IMR-90 (cell line): Measurements from ENCODE around the gene LFNG. TPM values are rescaled to one million over a fixed set of nuclear protein-coding genes. Genes with fewer than 3 reads are reported as not detected.

Experiments
- ATAC-seq: fragments of 200-7000 bp; cut with Tn5 transposase; 2 replicates; pipeline ENCODE4 v1.9.1; 2020; ENCODE audit warnings: low read depth, mild to moderate bottlenecking, moderate library complexity
- BruUV-seq: library from RNA; stranded (reverse); fragments of 400-500 nt; replicated peaks from 2 replicates; lab custom pipeline; 2021; lab: Mats Ljungman, UMichigan
- CTCF ChIA-PET: fragments of 300-600 bp; formaldehyde crosslinking; extraction: SDS; loops from one replicate; lab custom pipeline; 2021; ENCODE audit warnings: antibody characterized with exemption; lab: Yijun Ruan, JAX
- POLR2A ChIA-PET: fragments of 300-600 bp; sonication (Branson Sonifier 250); formaldehyde crosslinking; loops from one replicate; lab custom pipeline; 2022; ENCODE audit warnings: antibody characterized with exemption; ENCODE audit not compliant: unreplicated experiment; lab: Charles Lee
- DNase-seq: peaks from one replicate; pipeline ENCODE4 v3.0.0; 2013
- H2AFZ ChIP-seq: replicated peaks from 2 replicates; pipeline ENCODE3; 2013; ENCODE audit warnings: low read length, mild to moderate bottlenecking; ENCODE audit not compliant: poor library complexity
- H2AK5ac ChIP-seq: 2 replicates; pipeline ENCODE4 v1.6.1; 2013; ENCODE audit warnings: low read depth, low read length, inconsistent platforms
- H2AK9ac ChIP-seq: replicated peaks from 2 replicates; pipeline ENCODE3; 2013; ENCODE audit warnings: mild to moderate bottlenecking, low read depth, low read length, moderate library complexity; ENCODE audit not compliant: poor library complexity
- H2BK120ac ChIP-seq: 2 replicates; pipeline ENCODE4 v1.6.1; 2013; ENCODE audit warnings: low read depth, low read length, inconsistent platforms
- H2BK15ac ChIP-seq: 3 replicates; pipeline ENCODE4 v1.6.1; 2013; ENCODE audit warnings: low read depth, low read length, inconsistent platforms
- H2BK20ac ChIP-seq: 2 replicates; pipeline ENCODE4 v1.6.1; 2013; ENCODE audit warnings: low read depth, mild to moderate bottlenecking, inconsistent platforms, low read length, moderate library complexity
- H2BK5ac ChIP-seq: 2 replicates; pipeline ENCODE4 v1.6.1; 2013; ENCODE audit warnings: mild to moderate bottlenecking, low read depth, low read length, inconsistent platforms; ENCODE audit not compliant: poor library complexity, severe bottlenecking
- H3K14ac ChIP-seq: replicated peaks from 2 replicates; pipeline ENCODE4 v1.6.1; 2013; ENCODE audit warnings: low read depth, low read length, inconsistent platforms
- H3K18ac ChIP-seq: 2 replicates; pipeline ENCODE4 v1.6.1; 2013; ENCODE audit warnings: low read depth, low read length, control low read depth
- H3K23ac ChIP-seq: 2 replicates; pipeline ENCODE4 v1.6.1; 2013; ENCODE audit warnings: low read depth, low read length, inconsistent platforms
- H3K27ac ChIP-seq: 2 replicates; pipeline ENCODE4 v1.5.1; 2013; ENCODE audit warnings: mild to moderate bottlenecking, control low read depth, low read length; ENCODE audit not compliant: insufficient read depth
- H3K27me3 ChIP-seq: 2 replicates; pipeline ENCODE4 v1.6.1; 2013; ENCODE audit warnings: low read length; ENCODE audit not compliant: control insufficient read depth, insufficient read depth
- H3K36me3 ChIP-seq: 2 replicates; pipeline ENCODE4 v1.6.1; 2013; ENCODE audit warnings: low read length, mixed read lengths; ENCODE audit not compliant: control insufficient read depth, insufficient read depth
- H3K4ac ChIP-seq: 2 replicates; pipeline ENCODE4 v1.6.1; 2013; ENCODE audit warnings: low read depth, low read length, inconsistent platforms
- H3K4me1 ChIP-seq: 2 replicates; pipeline ENCODE4 v1.6.1; 2013; ENCODE audit warnings: low read length, mixed read lengths; ENCODE audit not compliant: control insufficient read depth, insufficient read depth
- H3K4me2 ChIP-seq: 2 replicates; pipeline ENCODE4 v1.6.1; 2013; ENCODE audit warnings: low read depth, mild to moderate bottlenecking, control low read depth, low read length, moderate library complexity
- H3K4me3 ChIP-seq: 2 replicates; pipeline ENCODE4 v1.5.1; 2013; ENCODE audit warnings: low read depth, mild to moderate bottlenecking, control low read depth, low read length, moderate library complexity; ENCODE audit not compliant: insufficient read depth
- H3K56ac ChIP-seq: 2 replicates; pipeline ENCODE4 v1.6.1; 2013; ENCODE audit warnings: low read length, inconsistent platforms; ENCODE audit not compliant: insufficient read depth; ENCODE audit errors: extremely low read depth
- H3K79me1 ChIP-seq, 2 experiments: 2 replicates each; pipeline ENCODE4 v1.6.1; 2013; ENCODE audit warnings: low read length in 2 of 2, inconsistent platforms in 1 of 2, low read depth in 1 of 2
- H3K9ac ChIP-seq: 2 replicates; pipeline ENCODE4 v1.6.1; 2013; ENCODE audit warnings: low read depth, low read length, control low read depth
- H3K9me1 ChIP-seq: 2 replicates; pipeline ENCODE4 v1.6.1; 2013; ENCODE audit warnings: low read length, inconsistent platforms; ENCODE audit not compliant: insufficient read depth
- H3K9me3 ChIP-seq: 2 replicates; pipeline ENCODE4 v1.6.1; 2013; ENCODE audit warnings: low read length; ENCODE audit not compliant: control insufficient read depth, insufficient read depth
- H4K20me1 ChIP-seq: 2 replicates; pipeline ENCODE4 v1.6.1; 2013; ENCODE audit warnings: low read length, inconsistent platforms; ENCODE audit not compliant: insufficient read depth
- H4K5ac ChIP-seq: 2 replicates; pipeline ENCODE4 v1.6.1; 2013; ENCODE audit warnings: mild to moderate bottlenecking, low read depth, low read length, control low read depth
- H4K8ac ChIP-seq, 2 experiments: 2 replicates each; pipeline ENCODE4 v1.6.1; 2013; ENCODE audit warnings: low read depth in 2 of 2, low read length in 2 of 2, control low read depth in 1 of 2, inconsistent platforms in 1 of 2
- H4K91ac ChIP-seq: 2 replicates; pipeline ENCODE4 v1.6.1; 2013; ENCODE audit warnings: low read depth, low read length, inconsistent platforms; ENCODE audit not compliant: insufficient read depth
- CEBPB ChIP-seq: IDR thresholded peaks from 2 replicates; pipeline ENCODE4 v1.6.1; 2012; ENCODE audit warnings: low read depth, low read length, improper control_type of control experiment
- CHD1 ChIP-seq: IDR thresholded peaks from 2 replicates; pipeline ENCODE4 v1.6.1; 2012; ENCODE audit warnings: low read depth, low read length, improper control_type of control experiment
- SMC3 ChIP-seq: fragments of 150-350 bp; IDR thresholded peaks from 2 replicates; pipeline ENCODE4 v1.6.1; 2016; ENCODE audit warnings: low read depth, mild to moderate bottlenecking, antibody characterized with exemption, low read length, moderate library complexity
- WGBS, 2 experiments: methylation state at CpG; one replicate each; pipeline versions ENCODE4 v1.1.5 to v1.1.7; 2013; ENCODE audit warnings: missing lambda C conversion rate in 2 of 2; ENCODE audit not compliant: insufficient read length in 1 of 2; ENCODE audit errors: extremely low coverage in 2 of 2; 5-methylcytosine and 5-hydroxymethylcytosine counted together
- dilution Hi-C: fragments of 300-500 bp; cut with HindIII; formaldehyde crosslinking; loops from one replicate; pipeline ENCODE4 v1.14.3; 2018; ENCODE audit warnings: low sequenced_read_pairs; ENCODE audit not compliant: unreplicated experiment
- in situ Hi-C: fragments of 300-500 bp; cut with MboI; formaldehyde crosslinking; loops from 3 replicates; pipeline ENCODE4 v1.14.3; 2019; ENCODE audit warnings: low sequenced_read_pairs, inconsistent platforms, mixed read lengths
- intact Hi-C: fragments of 100-400 bp; cut with micrococcal nuclease; formaldehyde crosslinking; loops from 2 replicates; pipeline ENCODE4 v1.10.0; 2022
- polyA plus RNA-seq, 3 experiments: library from polyadenylated mRNA; depleted of rRNA; stranded (reverse); fragments of >200 nt; gene quantifications; 2 replicates each; pipeline ENCODE4 v1.2.3, GENCODE V29; 2012; ENCODE audit warnings: low replicate concordance in 1 of 3
- total RNA-seq: library from RNA; depleted of rRNA; stranded (reverse); fragments of >200 nt; gene quantifications from 2 replicates; pipeline ENCODE4 v1.2.3, GENCODE V29; 2012
- TF ChIP-seq, protein P1 (sequence below): conservative IDR thresholded peaks from 2 replicates; pipeline ENCODE4 v1.5.1; 2012; ENCODE audit warnings: mild to moderate bottlenecking, low read depth, low read length, improper control_type of control experiment

The LFNG gene
- total and polyA plus RNA-seq, 2 of the 4 experiments (the other 2 are of a cell fraction) = 1.8 to 5.1 TPM

DNA sequence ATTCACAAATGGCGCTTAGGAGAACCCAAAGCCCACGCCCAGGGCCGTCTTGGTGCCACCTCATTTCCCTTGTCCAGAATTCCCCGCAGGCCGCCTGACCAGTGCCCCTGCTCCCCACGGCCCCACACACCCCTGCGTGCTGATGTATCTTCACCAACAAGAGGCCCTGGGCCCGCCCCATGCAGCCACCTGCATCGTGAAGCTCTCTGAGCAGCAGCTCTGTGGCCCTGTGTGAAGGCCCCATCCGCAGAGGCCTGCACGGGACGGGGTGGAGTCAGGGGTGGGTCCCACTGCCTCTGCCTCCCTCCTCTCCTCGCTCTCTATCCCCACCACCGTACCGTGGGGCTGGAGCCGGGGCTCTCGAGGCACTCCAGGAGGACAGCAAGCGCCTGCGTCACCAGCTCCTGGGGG is 21.1 kb downstream of the LFNG start:
- intact Hi-C loops = no loop called here
- no peaks in the 10 kb centered on the region for H3K4me1 ChIP-seq
- POLR2A ChIA-PET = no interaction called here

More for the DNA sequence above, 21.1 kb downstream of the LFNG start:
- no peak overlapping the region for H2BK120ac ChIP-seq
- in situ Hi-C loops = no loop called here
- H3K27ac ChIP-seq = no peak overlapping the region
- no peak overlapping the region for H2BK20ac ChIP-seq
- H3K4ac ChIP-seq = no peak overlapping the region
- no TSS peak for BruUV-seq
- H4K8ac ChIP-seq = no peak overlapping the region
- no peak overlapping the region for H3K56ac ChIP-seq
- no peak overlapping the region for H2BK15ac ChIP-seq
- no peak overlapping the region for H2AK9ac ChIP-seq
- H4K5ac ChIP-seq = no peak overlapping the region
- no peak overlapping the region for H3K23ac ChIP-seq
- DNase-seq (no peak), ATAC-seq (no peak)
- H4K91ac ChIP-seq = no peak overlapping the region
- H3K9me3 ChIP-seq = no peaks in the 10 kb centered on the region
- no peak overlapping the region for H3K18ac ChIP-seq
- H3K27me3 ChIP-seq = no peaks in the 10 kb centered on the region
- H3K9me1 ChIP-seq = no peaks in the 10 kb centered on the region
- H2AFZ ChIP-seq = no peak overlapping the region
- no peak overlapping the region for H3K9ac ChIP-seq
- no peaks in the 10 kb centered on the region for H3K79me1 ChIP-seq
- TF ChIP-seq SMC3 (no peak), CHD1 (no peak), CEBPB (no peak)
- TF ChIP-seq, protein P1, sequence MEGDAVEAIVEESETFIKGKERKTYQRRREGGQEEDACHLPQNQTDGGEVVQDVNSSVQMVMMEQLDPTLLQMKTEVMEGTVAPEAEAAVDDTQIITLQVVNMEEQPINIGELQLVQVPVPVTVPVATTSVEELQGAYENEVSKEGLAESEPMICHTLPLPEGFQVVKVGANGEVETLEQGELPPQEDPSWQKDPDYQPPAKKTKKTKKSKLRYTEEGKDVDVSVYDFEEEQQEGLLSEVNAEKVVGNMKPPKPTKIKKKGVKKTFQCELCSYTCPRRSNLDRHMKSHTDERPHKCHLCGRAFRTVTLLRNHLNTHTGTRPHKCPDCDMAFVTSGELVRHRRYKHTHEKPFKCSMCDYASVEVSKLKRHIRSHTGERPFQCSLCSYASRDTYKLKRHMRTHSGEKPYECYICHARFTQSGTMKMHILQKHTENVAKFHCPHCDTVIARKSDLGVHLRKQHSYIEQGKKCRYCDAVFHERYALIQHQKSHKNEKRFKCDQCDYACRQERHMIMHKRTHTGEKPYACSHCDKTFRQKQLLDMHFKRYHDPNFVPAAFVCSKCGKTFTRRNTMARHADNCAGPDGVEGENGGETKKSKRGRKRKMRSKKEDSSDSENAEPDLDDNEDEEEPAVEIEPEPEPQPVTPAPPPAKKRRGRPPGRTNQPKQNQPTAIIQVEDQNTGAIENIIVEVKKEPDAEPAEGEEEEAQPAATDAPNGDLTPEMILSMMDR = no peak
- H3K4me3 ChIP-seq = no peak overlapping the region
- no peak overlapping the region for H2BK5ac ChIP-seq
- H2AK5ac ChIP-seq = no peak overlapping the region
- WGBS, 2 experiments = 100% methylated on average over 1 of the region's 19 CpGs; no CpG with 5 or more reads in 1 of the 2 experiments
- dilution Hi-C loops = no loop called here
- CTCF ChIA-PET = no interaction called here
- H4K20me1 ChIP-seq = no peaks in the 10 kb centered on the region; the same call in 1 of the 2 replicates
- no peak overlapping the region for H3K14ac ChIP-seq
- peaks cover 50% of the 10 kb centered on the region for H3K36me3 ChIP-seq
- H3K4me2 ChIP-seq = no peak overlapping the region
